GM18508 (cell line): ENCODE results near the gene MAN1B1.
"Not testable (repeated sequence)": the region's sequence is repeated elsewhere in the genome, so short reads cannot be mapped to it uniquely, and the experiment has no call there.

Experiments used
- ATAC-seq: cut with Tn5 transposase; IDR thresholded peaks from one replicate; pipeline ENCODE4 v1.9.1; 2021; ENCODE audit warnings: moderate number of reproducible peaks; ENCODE audit not compliant: insufficient read depth, unreplicated experiment

The MAN1B1 gene

GRCh38 chr9:137052293-137052692 is 34.5 kb upstream of the MAN1B1 start:
- no peak for ATAC-seq

GRCh38 chr9:137052998-137053943 is 33.5 kb upstream of the MAN1B1 start:
- ATAC-seq = no peak

- no peak for ATAC-seq
Measured at GRCh38 chr9:137053944-137054931, 32.5 kb upstream of the MAN1B1 start, which contains the start of gene ENTPD2. Gene ENTPD2, minus strand, starts transcription at chr9:137054061. Its CDS starts 64 bp downstream, at chr9:137053997.

DNA sequence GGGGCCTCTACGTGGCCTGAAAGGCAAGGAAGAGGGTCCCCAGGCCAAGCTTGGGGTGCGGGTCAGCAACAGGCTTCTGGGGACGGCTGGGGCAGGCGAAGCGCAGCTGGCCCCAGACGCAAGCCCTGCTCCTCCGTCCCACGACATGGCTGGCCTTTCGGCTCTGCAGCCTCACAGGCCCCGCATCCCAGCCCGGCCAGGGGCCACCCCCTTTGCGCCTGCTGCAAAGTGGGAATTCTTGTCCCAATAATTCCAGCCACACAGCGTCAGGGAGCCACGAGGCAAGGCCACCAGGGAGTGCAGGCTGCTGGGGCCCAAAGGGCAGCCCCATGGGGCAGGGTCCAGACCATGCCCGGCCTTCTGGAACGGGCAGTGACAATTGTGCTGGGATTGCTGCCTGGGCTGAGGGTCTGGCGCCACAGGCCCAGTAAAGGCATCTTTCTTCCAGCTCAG is 31.8 kb upstream of the MAN1B1 start:
- no peak for ATAC-seq

GRCh38 chr9:137055385-137056364 is 31.1 kb upstream of the MAN1B1 start:
- ATAC-seq = no peak

- ATAC-seq = no peak
Measured at GRCh38 chr9:137056739-137057415, 29.9 kb upstream of the MAN1B1 start.

DNA sequence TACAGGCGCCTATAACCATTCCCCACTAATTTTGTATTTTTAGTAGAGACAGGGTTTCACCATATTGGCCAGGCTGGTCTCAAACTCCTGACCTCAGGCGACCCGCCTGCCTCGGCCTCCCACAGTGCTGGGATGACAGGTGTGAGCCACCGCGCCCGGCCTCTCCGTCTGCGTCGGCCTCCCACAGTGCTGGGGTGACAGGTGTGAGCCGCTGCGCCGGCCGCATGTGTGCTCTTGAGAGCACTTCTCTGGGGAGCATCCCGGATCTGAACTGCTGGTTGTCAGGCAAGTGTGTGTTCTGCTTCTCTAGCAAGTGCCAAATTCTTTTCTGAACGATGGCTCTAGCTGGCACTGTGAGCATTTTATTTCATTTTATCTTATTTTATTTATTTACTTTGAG is 29.2 kb upstream of the MAN1B1 start:
- no peak for ATAC-seq

GRCh38 chr9:137058521-137059234 is 28.1 kb upstream of the MAN1B1 start:
- ATAC-seq = no peak

GRCh38 chr9:137062384-137062783 is 24.4 kb upstream of the MAN1B1 start:
- ATAC-seq = no peak

- not testable (repeated sequence) for ATAC-seq
Measured at GRCh38 chr9:137062798-137063197, 24.0 kb upstream of the MAN1B1 start.

DNA sequence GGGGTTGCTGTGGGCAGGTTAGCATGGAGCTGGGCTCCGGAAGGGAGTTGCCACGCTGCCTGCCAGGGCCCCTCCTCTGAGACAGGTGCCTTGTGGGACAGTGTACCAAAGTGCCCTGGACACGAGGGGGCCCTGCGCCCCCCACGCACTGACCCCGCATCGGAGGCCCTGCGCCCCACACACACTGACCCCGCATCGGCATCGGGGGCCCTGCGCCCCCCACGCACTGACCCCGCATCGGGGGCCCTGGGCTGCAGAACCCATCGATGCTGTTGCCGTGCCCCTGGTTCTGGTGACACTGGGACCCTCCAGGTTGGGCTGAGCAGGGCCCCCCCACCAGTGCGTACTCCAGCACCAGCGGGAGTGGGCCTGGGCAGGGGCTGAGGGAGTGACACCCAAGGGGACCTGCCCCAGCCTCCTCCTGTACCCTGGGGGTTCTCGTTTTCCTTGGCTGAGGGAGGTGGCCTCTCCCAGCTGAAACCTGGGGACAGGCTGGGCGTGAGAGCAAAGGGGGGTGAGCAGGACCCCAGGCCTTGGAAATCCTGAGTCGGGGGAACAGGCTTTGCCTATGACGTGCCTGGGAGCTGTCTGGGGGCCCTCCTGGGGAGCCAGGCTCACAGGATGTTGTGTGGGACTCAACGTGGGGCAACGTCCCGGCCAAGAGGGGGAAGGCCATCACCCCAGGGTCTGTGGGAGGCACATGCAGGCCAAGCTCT is 23.3 kb upstream of the MAN1B1 start:
- ATAC-seq = no peak

DNA sequence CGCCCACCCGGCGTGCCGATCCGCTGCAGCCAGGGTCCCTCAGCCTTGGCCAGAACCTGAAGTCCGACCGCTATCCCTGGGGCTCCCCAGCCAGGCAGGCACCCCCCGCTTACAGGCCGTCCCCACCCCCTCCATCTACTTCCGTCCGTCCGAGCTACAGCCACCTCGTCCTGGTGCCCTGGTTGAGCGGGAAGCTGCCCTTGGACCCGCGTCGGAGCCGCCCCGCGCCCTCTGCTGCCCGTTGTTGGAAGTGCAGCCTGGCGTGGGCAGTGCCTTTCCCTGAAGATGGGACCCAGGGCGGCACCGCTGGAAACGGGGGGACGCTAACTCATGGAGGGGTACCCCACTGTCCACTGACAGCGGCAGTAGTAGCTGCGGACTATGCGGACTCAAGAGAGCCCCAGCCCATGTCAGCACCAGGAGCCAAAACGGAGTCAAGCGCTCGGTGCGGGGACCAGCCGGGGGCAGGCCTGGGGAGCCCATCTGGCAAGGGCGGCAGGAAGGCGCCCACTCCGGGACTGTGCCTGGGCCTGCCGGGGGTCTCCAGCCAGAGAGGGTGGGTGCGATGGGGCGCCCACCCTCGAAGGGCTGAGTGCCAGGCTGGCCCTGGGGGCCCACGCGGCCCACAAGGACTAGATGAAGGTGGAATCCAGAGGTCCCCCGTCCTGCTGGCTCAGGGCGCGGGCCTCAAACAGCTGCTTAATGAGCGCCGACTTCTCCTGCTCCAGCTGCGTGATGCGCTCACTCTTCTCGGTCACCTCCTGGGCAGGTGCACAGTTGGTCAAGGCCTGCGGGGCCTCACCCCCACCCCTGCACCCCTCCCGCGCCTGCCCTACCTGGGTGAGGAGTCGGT is 22.5 kb upstream of the MAN1B1 start:
- no peak for ATAC-seq

GRCh38 chr9:137064880-137065164 is 22.0 kb upstream of the MAN1B1 start:
- ATAC-seq = no peak

- ATAC-seq = no peak
Measured at GRCh38 chr9:137065336-137065967, 21.3 kb upstream of the MAN1B1 start.

GRCh38 chr9:137066096-137066861 is 20.5 kb upstream of the MAN1B1 start:
- ATAC-seq = no peak
